ENCODE measurements around the gene GOLGA8R.
"Not testable (repeated sequence)": the region's sequence is repeated elsewhere in the genome, so short reads cannot be mapped to it uniquely, and the experiment has no call there.

The GOLGA8R gene

GRCh38 chr15:30414160-30414559 lies at the start of gene GOLGA8R:
TSS of gene GOLGA8R (minus strand) at chr15:30414260. CDS start at chr15:30414162, 98 bp downstream.
- DNase-seq = not testable (repeated sequence)

GRCh38 chr15:30463849-30464248 lies 49.8 kb upstream of the GOLGA8R start:
- DNase-seq = not testable (repeated sequence)

- not testable (repeated sequence) for DNase-seq
Measured at GRCh38 chr15:30462176-30462575, 48.1 kb upstream of the GOLGA8R start.

- not testable (repeated sequence) for DNase-seq
Measured at GRCh38 chr15:30452702-30453101, 38.6 kb upstream of the GOLGA8R start.

- DNase-seq = not testable (repeated sequence)
Measured at GRCh38 chr15:30438348-30438747, 24.3 kb upstream of the GOLGA8R start.

- not testable (repeated sequence) for DNase-seq
Measured at GRCh38 chr15:30435878-30436277, 21.8 kb upstream of the GOLGA8R start.

GRCh38 chr15:30420723-30421122 lies 6.7 kb upstream of the GOLGA8R start:
- DNase-seq = not testable (repeated sequence)

GRCh38 chr15:30407636-30408035 lies 6.4 kb downstream of the GOLGA8R start:
- not testable (repeated sequence) for DNase-seq

GRCh38 chr15:30398988-30399387 lies 15.1 kb downstream of the GOLGA8R start:
- not testable (repeated sequence) for DNase-seq

- DNase-seq = not testable (repeated sequence)
Measured at GRCh38 chr15:30393664-30393991, 20.4 kb downstream of the GOLGA8R start.

- not testable (repeated sequence) for DNase-seq
Measured at GRCh38 chr15:30392766-30393663, 21.0 kb downstream of the GOLGA8R start, which contains the start of gene CHRFAM7A. TSS of gene CHRFAM7A (minus strand) at chr15:30393540. CDS start at chr15:30383351, 10,189 bp downstream.

GRCh38 chr15:30386318-30386887 lies 27.7 kb downstream of the GOLGA8R start:
- DNase-seq = not testable (repeated sequence)

GRCh38 chr15:30377082-30377413 lies 37.0 kb downstream of the GOLGA8R start:
- not testable (repeated sequence) for DNase-seq

- not testable (repeated sequence) for DNase-seq
Measured at GRCh38 chr15:30376375-30377081, 37.5 kb downstream of the GOLGA8R start.

GRCh38 chr15:30375872-30376271 lies 38.2 kb downstream of the GOLGA8R start:
- DNase-seq = not testable (repeated sequence)

- not testable (repeated sequence) for DNase-seq
Measured at GRCh38 chr15:30374862-30375261, 39.2 kb downstream of the GOLGA8R start.

GRCh38 chr15:30368271-30368670 lies 45.8 kb downstream of the GOLGA8R start:
- DNase-seq = not testable (repeated sequence)

- not testable (repeated sequence) for DNase-seq
Measured at GRCh38 chr15:30367246-30367645, 46.8 kb downstream of the GOLGA8R start.

- not testable (repeated sequence) for DNase-seq
Measured at GRCh38 chr15:30361404-30361803, 52.7 kb downstream of the GOLGA8R start.

- DNase-seq = not testable (repeated sequence)
Measured at GRCh38 chr15:30360990-30361389, 53.1 kb downstream of the GOLGA8R start.

GRCh38 chr15:30355043-30355442 lies 59.0 kb downstream of the GOLGA8R start:
- not testable (repeated sequence) for DNase-seq

All from GDM1 (cell line).